ENCODE measurements around the gene APOL3.
"Not testable (repeated sequence)": the region's sequence is repeated elsewhere in the genome, so short reads cannot be mapped to it uniquely, and the experiment has no call there.

APOL3 gene, protein sequence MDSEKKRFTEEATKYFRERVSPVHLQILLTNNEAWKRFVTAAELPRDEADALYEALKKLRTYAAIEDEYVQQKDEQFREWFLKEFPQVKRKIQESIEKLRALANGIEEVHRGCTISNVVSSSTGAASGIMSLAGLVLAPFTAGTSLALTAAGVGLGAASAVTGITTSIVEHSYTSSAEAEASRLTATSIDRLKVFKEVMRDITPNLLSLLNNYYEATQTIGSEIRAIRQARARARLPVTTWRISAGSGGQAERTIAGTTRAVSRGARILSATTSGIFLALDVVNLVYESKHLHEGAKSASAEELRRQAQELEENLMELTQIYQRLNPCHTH

DNA sequence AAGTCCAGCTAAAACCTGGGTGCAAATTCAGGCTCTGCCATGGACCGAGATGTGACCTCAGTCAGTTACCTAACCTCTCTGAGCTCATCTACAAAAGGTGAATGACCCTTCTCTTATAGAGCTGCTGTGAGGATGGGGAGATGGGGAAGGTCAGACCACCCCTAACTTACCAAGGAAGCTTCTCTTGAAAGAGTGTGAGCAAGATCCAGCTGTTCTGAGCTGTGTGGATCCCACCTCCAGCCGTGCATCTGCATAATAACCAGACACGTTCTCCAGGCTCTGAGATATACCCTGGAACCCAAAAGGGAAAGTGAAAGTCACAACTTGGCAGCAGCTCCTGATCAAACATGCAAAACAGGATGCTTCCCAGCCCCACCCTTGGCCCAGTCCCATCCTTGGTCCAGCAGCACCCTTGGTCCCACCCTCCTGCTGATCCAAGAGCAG is at the start of gene APOL3:
APOL3 (minus strand) TSS at position 257 of the 444 bp plus-strand sequence. CDS start 11,700 bp downstream, outside the sequence.
- H3K27me3 ChIP-seq (replicated peaks) = no peaks in the 10 kb centered on the region
- H3K27ac ChIP-seq = no peak within 1 kb of the TSS
- DNase-seq = peak; percentile 45
- no peaks in the 10 kb centered on the region for H3K36me3 ChIP-seq (replicated peaks)
- TF ChIP-seq, protein P1, sequence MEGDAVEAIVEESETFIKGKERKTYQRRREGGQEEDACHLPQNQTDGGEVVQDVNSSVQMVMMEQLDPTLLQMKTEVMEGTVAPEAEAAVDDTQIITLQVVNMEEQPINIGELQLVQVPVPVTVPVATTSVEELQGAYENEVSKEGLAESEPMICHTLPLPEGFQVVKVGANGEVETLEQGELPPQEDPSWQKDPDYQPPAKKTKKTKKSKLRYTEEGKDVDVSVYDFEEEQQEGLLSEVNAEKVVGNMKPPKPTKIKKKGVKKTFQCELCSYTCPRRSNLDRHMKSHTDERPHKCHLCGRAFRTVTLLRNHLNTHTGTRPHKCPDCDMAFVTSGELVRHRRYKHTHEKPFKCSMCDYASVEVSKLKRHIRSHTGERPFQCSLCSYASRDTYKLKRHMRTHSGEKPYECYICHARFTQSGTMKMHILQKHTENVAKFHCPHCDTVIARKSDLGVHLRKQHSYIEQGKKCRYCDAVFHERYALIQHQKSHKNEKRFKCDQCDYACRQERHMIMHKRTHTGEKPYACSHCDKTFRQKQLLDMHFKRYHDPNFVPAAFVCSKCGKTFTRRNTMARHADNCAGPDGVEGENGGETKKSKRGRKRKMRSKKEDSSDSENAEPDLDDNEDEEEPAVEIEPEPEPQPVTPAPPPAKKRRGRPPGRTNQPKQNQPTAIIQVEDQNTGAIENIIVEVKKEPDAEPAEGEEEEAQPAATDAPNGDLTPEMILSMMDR (IDR thresholded peaks at IDR 0.05; ENCODE audit: low read depth, low read length, missing control alignments) = no peak
- H3K4me3 ChIP-seq (ENCODE audit: low read depth, low read length) = no peak within 1 kb of the TSS
- in situ Hi-C loops (cut with HindIII; ENCODE audit: low pct_ligation_motif_present, low sequenced_read_pairs) = loop anchor here (25.0 kb wide), 1 partner anchor 102 kb away; the partner anchor contains the start of gene APOL1

DNA sequence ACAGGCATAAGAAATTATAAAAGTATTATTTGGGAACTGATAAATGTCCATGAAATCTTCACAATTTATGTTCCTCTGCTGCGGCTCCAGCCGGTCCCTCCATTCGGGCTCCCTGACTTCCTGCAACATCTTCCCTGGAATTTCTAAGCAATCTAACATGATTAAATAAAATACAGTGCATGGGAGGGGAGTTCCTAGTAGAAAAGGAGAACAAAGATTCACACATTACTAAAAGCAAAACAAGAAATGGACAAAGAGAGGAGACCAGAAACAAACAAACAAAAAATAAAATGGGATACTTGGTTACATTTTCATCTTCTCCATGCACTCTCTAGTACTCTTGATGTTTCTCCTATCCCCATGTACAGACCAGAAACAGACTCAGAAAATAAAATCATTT is 49.7 kb upstream of the APOL3 start:
- no peaks in the 10 kb centered on the region for H3K36me3 ChIP-seq (replicated peaks)
- TF ChIP-seq, protein P1 (IDR thresholded peaks at IDR 0.05; ENCODE audit: low read depth, low read length, missing control alignments) = no peak
- in situ Hi-C loops (cut with HindIII; ENCODE audit: low pct_ligation_motif_present, low sequenced_read_pairs) = no loop called here
- no peak for DNase-seq
- H3K4me3 ChIP-seq (ENCODE audit: low read depth, low read length) = no peak overlapping the region
- no peak overlapping the region for H3K27ac ChIP-seq
- peaks cover under 1% of the 10 kb centered on the region for H3K27me3 ChIP-seq (replicated peaks)

DNA sequence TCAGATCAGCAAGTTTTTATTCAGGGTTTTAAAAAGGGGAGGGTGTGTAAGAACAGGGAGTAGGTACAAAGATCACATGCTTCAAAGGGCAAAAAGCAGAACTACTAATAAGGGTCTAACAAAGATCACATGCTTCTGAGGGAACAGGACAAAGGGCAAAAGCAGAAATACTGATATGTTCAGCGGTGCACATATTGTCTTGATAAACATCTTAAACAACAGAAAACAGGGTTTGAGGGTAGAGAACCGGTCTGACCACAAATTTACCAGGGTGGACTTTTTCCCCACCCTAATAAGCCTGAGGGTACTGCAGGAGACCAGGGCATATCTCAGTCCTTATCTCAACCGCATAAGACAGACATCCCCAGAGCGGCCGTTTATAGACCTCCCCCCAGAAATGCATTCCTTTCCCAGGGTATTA is 48.9 kb upstream of the APOL3 start:
- DNase-seq; H3K27me3 ChIP-seq (replicated peaks); H3K27ac ChIP-seq; H3K36me3 ChIP-seq (replicated peaks); H3K4me3 ChIP-seq (ENCODE audit: low read depth, low read length); in situ Hi-C loops (cut with HindIII; ENCODE audit: low pct_ligation_motif_present, low sequenced_read_pairs): not testable (repeated sequence)

- no peaks in the 10 kb centered on the region for H3K27me3 ChIP-seq (replicated peaks)
- TF ChIP-seq, protein P1 (IDR thresholded peaks at IDR 0.05; ENCODE audit: low read depth, low read length, missing control alignments) = no peak
- in situ Hi-C loops (cut with HindIII; ENCODE audit: low pct_ligation_motif_present, low sequenced_read_pairs) = no loop called here
- no peak for DNase-seq
- H3K27ac ChIP-seq = no peak overlapping the region
- H3K36me3 ChIP-seq (replicated peaks) = no peaks in the 10 kb centered on the region
- H3K4me3 ChIP-seq (ENCODE audit: low read depth, low read length) = no peak overlapping the region
These were observed 48.4 kb upstream of the APOL3 start for GRCh38 chr22:36208914-36209313.

DNA sequence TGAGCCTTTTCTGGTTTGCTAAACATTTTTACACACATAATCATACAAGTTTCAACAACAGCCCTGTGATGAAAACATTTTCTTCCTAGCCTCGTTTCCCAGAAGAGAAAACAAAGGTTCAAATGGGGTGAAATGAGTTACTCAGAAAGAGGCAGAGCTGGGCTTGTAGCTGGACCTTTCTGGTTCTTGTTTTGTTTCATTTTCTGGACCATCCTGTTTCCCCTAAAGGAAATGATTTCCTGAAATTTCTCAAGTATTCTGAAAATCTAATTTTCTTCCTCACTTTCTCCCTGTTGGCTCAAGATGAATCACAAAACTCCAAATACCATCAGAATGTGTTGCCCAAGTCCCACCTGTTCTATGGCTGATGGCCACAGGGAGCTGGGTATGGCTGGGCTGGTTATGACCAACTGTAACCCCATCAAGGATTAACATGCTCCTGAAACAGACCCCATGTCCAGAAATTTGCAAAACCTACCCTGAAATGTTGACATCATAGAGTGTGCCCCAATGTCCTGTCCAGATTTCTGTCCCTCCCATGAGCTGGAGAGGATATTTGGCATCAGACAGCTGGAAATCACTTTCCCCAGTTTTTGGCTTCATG is 47.7 kb upstream of the APOL3 start:
- no peak for DNase-seq

DNA sequence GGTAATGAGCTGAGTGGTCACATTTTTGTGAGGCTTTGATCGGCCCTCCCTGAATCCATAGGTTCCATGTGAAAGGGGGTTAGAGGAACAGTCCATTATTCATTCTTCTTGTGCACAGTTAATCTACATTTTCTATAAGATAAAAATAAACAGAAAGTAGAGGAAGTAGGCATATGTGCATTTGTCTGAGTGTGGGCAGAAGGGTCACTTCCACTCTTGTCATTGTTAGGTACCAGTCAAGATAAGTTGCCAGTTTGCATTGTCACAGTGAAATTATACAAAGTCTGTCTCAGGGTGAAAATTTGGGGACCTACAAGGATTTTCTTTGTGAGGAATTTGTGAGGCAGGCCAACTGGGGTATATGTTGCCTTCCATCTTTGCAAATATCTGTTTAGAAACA is 45.7 kb upstream of the APOL3 start:
- DNase-seq = no peak
- TF ChIP-seq, protein P1 (IDR thresholded peaks at IDR 0.05; ENCODE audit: low read depth, low read length, missing control alignments) = no peak
- Histone ChIP-seq H3K27me3 (replicated peaks) (no peaks in the 10 kb centered on the region), H3K36me3 (replicated peaks) (no peaks in the 10 kb centered on the region), H3K4me3 (ENCODE audit: low read depth, low read length) (no peak overlapping the region), H3K27ac (no peak overlapping the region)
- in situ Hi-C loops (cut with HindIII; ENCODE audit: low pct_ligation_motif_present, low sequenced_read_pairs) = no loop called here

More for the DNA sequence above, 47.7 kb upstream of the APOL3 start:
- TF ChIP-seq, protein P1 (IDR thresholded peaks at IDR 0.05; ENCODE audit: low read depth, low read length, missing control alignments) = no peak
- H3K27me3 ChIP-seq (replicated peaks) = no peaks in the 10 kb centered on the region
- in situ Hi-C loops (cut with HindIII; ENCODE audit: low pct_ligation_motif_present, low sequenced_read_pairs) = no loop called here
- H3K4me3 ChIP-seq (ENCODE audit: low read depth, low read length) = no peak overlapping the region
- H3K27ac ChIP-seq = no peak overlapping the region
- no peaks in the 10 kb centered on the region for H3K36me3 ChIP-seq (replicated peaks)

- H3K36me3 ChIP-seq (replicated peaks); H3K27me3 ChIP-seq (replicated peaks); H3K4me3 ChIP-seq (ENCODE audit: low read depth, low read length); DNase-seq; in situ Hi-C loops (cut with HindIII; ENCODE audit: low pct_ligation_motif_present, low sequenced_read_pairs); H3K27ac ChIP-seq: not testable (repeated sequence)
These were observed 45.0 kb upstream of the APOL3 start for GRCh38 chr22:36205573-36205972.

All from brain microvascular endothelial cell (primary cell).